Measurements from ENCODE around the gene CLIC4.
"Not testable (repeated sequence)": the region's sequence is repeated elsewhere in the genome, so short reads cannot be mapped to it uniquely, and the experiment has no call there.

The CLIC4 gene

GRCh38 chr1:24783713-24784112 is 38.5 kb downstream of the CLIC4 start:
- no peak overlapping the region for H3K27ac ChIP-seq
- no peak for TF ChIP-seq CTCF (conservative IDR thresholded peaks at IDR 0.05)

DNA sequence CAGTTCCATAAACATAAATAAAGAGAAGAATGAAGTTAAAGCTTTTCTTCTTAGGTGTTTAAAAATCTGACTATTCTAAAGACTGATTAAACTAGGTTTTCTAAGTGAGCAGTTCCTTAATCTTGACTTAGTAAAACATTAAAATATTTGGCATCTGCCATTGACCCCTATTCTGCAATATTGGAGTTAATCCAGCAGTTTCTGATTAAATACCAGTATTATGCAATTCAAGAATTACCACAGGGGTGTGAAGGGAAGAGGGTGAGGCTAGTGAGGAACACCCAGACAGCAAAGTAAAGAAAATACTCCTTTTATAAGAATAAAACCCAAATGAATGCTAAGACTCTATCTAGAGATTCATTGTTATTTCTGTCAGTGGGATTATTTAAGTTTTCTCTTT is 40.9 kb downstream of the CLIC4 start:
- H3K27ac ChIP-seq = no peak overlapping the region
- TF ChIP-seq CTCF (conservative IDR thresholded peaks at IDR 0.05) = no peak

- TF ChIP-seq CTCF (conservative IDR thresholded peaks at IDR 0.05) = no peak
- H3K27ac ChIP-seq = no peak overlapping the region
These were observed 45.2 kb downstream of the CLIC4 start for GRCh38 chr1:24790490-24790889.

GRCh38 chr1:24793447-24794129 is 48.3 kb downstream of the CLIC4 start:
- TF ChIP-seq CTCF (conservative IDR thresholded peaks at IDR 0.05) = no peak
- H3K27ac ChIP-seq = peak overlapping the region; percentile 31; the same call in 1 of the 2 replicates

DNA sequence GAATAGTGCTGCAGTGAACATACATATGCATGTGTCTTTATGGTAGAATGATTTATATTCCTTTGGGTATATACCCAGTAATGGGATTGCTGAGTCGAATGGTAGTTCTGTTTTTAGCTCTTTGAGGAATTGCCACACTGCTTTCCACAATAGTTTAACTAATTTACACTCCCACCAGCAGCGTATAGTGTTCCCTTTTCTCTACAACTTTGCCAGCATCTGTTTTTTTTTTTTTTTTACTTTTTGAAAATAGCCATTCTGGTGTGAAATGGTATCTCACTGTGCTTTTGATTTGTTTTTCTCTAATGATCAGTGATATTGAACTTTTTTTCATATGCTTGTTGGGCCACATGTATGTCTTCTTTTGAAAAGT is 48.9 kb downstream of the CLIC4 start:
- H3K27ac ChIP-seq = peak overlapping the region; percentile 31

- TF ChIP-seq CTCF (conservative IDR thresholded peaks at IDR 0.05) = no peak
- peak overlapping the region; percentile 31 for H3K27ac ChIP-seq
These were observed 50.0 kb downstream of the CLIC4 start for GRCh38 chr1:24795236-24795635.

GRCh38 chr1:24796524-24796923 is 51.3 kb downstream of the CLIC4 start:
- no peak for TF ChIP-seq CTCF (conservative IDR thresholded peaks at IDR 0.05)
- H3K27ac ChIP-seq = no peak overlapping the region

DNA sequence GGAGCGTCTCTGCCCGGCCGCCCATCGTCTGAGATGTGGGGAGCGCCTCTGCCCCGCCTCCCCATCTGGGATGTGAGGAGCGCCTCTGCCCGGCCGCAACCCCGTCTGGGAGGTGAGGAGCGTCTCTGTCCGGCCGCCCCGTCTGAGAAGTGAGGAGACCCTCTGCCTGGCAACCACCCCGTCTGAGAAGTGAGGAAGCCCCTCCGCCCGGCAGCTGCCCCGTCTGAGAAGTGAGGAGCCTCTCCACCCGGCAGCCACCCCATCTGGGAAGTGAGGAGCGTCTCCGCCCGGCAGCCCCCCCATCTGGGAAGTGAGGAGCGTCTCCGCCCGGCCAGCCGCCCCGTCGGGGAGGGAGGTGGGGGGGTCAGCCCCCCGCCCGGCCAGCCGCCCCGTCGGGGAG is 54.0 kb downstream of the CLIC4 start:
- H3K27ac ChIP-seq = not testable (repeated sequence)

GRCh38 chr1:24801176-24801575 is 55.9 kb downstream of the CLIC4 start:
- H3K27ac ChIP-seq = no peak overlapping the region
- no peak for TF ChIP-seq CTCF (conservative IDR thresholded peaks at IDR 0.05)

All from VCaP (cell line).